ENCODE measurements around the gene POU6F1. TPM values are rescaled to one million over a fixed set of nuclear protein-coding genes. Genes with fewer than 3 reads are reported as not detected.

POU6F1 gene
- total and polyA plus RNA-seq, 2 of the 8 experiments (the other 6 are each of a cell fraction or from before 2014, with no cell fraction given) = 5.6 to 8.7 TPM

DNA sequence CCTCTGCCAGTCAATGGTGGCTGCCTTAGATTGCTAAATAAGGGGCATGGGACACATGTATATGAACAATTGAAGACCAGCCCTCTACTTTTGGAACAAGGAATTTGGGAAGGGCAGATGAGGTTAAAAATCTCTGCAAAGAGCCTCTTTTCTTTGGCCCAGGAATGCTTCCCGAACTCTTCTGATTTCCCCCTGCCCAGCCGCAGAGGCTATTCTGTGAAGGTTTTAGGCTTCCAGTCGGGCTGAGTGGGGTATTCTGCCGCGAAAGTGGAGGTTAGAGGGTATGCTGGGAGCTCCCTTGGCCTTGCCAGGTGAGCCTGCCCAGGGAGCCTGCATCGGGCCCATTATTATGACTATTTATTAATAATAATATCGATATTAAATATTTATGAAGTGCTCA, 1.2 kb downstream of the POU6F1 start:
- H3K14ac ChIP-seq (ENCODE audit: insufficient read length) = no peak overlapping the region
- H3K4me2 ChIP-seq (ENCODE audit: insufficient read depth in 1 of 2, low read depth in 2 of 2, low read length in 2 of 2) = peak overlapping the region; percentile 71 to 78
- no peak overlapping the region; the same call in 1 of the 2 replicates for H2AFZ ChIP-seq (ENCODE audit: low read length)
- no peak overlapping the region; a peak in 1 of 7 replicates for H3K9ac ChIP-seq (replicated peaks in 1 of 4; ENCODE audit: extremely low read depth in 1 of 4, low read depth in 3 of 4, low read length in 3 of 4)
- H3K36me3 ChIP-seq (ENCODE audit: control insufficient read depth in 2 of 4, insufficient read depth in 4 of 4, low read length in 3 of 4) = no peaks in the 10 kb centered on the region
- ChIA-PET CTCF (ENCODE audit: partially characterized antibody) (interaction anchor here (0.7 to 2.5 kb wide), 5 partner anchors 9 to 36 kb away, joined by 3 to 10 read pairs (median 4); no protein-coding TSS in a partner anchor), POLR2A (ENCODE audit: partially characterized antibody) (interaction anchor here (0.6 to 2.6 kb wide), 16 partner anchors 11 to 224 kb away, joined by 3 to 18 read pairs (median 3); partner anchors contain the start of genes CSRNP2, DAZAP2 and TFCP2)
- H2BK5ac ChIP-seq (ENCODE audit: low read depth, low read length) = no peak overlapping the region
- no peak for DNase-seq (ENCODE audit: low read depth in 1 of 2, low spot score in 2 of 2)
- no peak overlapping the region for H3K27ac ChIP-seq (ENCODE audit: low read depth, low read length)
- H4K91ac ChIP-seq (replicated peaks; ENCODE audit: insufficient read length, low read length) = no peak overlapping the region
- H3K18ac ChIP-seq (ENCODE audit: extremely low read depth, low read length) = no peak overlapping the region
- H3K79me2 ChIP-seq (ENCODE audit: control insufficient read depth in 1 of 2, insufficient read depth in 2 of 2, low read length in 2 of 2) = peaks cover 0 to 5% of the 10 kb centered on the region in 2 experiments; a peak in 1 of 4 replicates
- no peak for FAIRE-seq
- H3K23me2 ChIP-seq (ENCODE audit: low read depth, low read length) = peaks cover 10% of the 10 kb centered on the region; the same call in 1 of the 2 replicates
- no peak overlapping the region for H2BK120ac ChIP-seq (replicated peaks; ENCODE audit: low read depth, low read length)
- H2BK12ac ChIP-seq (ENCODE audit: low read depth, low read length) = no peak overlapping the region
- H4K5ac ChIP-seq (ENCODE audit: insufficient read length, low read depth, low read length) = no peak overlapping the region
- no peak overlapping the region for H4K8ac ChIP-seq (ENCODE audit: extremely low read depth, insufficient read depth, low read length)
- H3K4ac ChIP-seq (replicated peaks; ENCODE audit: insufficient read length, low read depth, low read length) = no peak overlapping the region
- no peaks in the 10 kb centered on the region for H3K27me3 ChIP-seq (replicated peaks in 1 of 4; ENCODE audit: control insufficient read depth in 3 of 4, extremely low read depth in 1 of 4, insufficient read depth in 3 of 4, low read length in 3 of 4)
- no peak overlapping the region for H3K56ac ChIP-seq (replicated peaks; ENCODE audit: insufficient read length, low read depth, low read length)
- H2BK20ac ChIP-seq (ENCODE audit: low read length) = no peak overlapping the region
- H3K9me3 ChIP-seq (ENCODE audit: insufficient read depth in 2 of 2, low read depth in 1 of 2, low read length in 1 of 2) = no peaks in the 10 kb centered on the region
- H2AK5ac ChIP-seq (ENCODE audit: low read depth, low read length) = no peak overlapping the region
- WGBS, 2 experiments (ENCODE audit: extremely low coverage in 1 of 2, insufficient coverage in 1 of 2, insufficient read length in 1 of 2, insufficient replicate concordance in 2 of 2, low coverage in 1 of 2, low lambda C conversion rate in 2 of 2, missing lambda C conversion rate in 1 of 2) = 44% methylated on average over 7 of the region's 7 CpGs; no CpG with 5 or more reads in 1 of the 2 experiments
- no peak overlapping the region for H3K23ac ChIP-seq (ENCODE audit: insufficient read length)
- no peaks in the 10 kb centered on the region for H4K20me1 ChIP-seq (replicated peaks in 1 of 2; ENCODE audit: control insufficient read depth in 1 of 2, insufficient read depth in 2 of 2, low read length in 2 of 2)
- peaks cover 0 to 10% (median 7%) of the 10 kb centered on the region in 4 experiments; a peak in 5 of 7 replicates for H3K4me1 ChIP-seq (replicated peaks in 1 of 4; ENCODE audit: control insufficient read depth in 3 of 4, insufficient read depth in 4 of 4, low read length in 3 of 4)
- H3K4me3 ChIP-seq (ENCODE audit: extremely low read depth in 1 of 4, insufficient read depth in 2 of 4, low read depth in 3 of 4, low read length in 4 of 4) = peak overlapping the region; percentile 44 to 85 (median 67); a peak in 7 of 8 replicates
- H2BK15ac ChIP-seq (ENCODE audit: low read length) = no peak overlapping the region
- H3K79me1 ChIP-seq (ENCODE audit: low read depth, low read length) = no peaks in the 10 kb centered on the region; the same call in 1 of the 2 replicates
- TF ChIP-seq RAD21 (IDR thresholded peaks at IDR 0.05 in 1 of 2, conservative IDR thresholded peaks at IDR 0.05 in 1 of 2; ENCODE audit: low read depth in 2 of 2, low read length in 2 of 2) (no peak), HDAC2 (IDR thresholded peaks at IDR 0.05; ENCODE audit: borderline replicate concordance in 1 of 2, low read depth in 2 of 2, low read length in 2 of 2) (no peak), KDM1A (IDR thresholded peaks at IDR 0.05; ENCODE audit: borderline replicate concordance, low read length) (no peak), CBX5 (IDR thresholded peaks at IDR 0.05; ENCODE audit: low read depth, low read length) (no peak), BCL11A (IDR thresholded peaks at IDR 0.05; ENCODE audit: low read depth in 2 of 2, low read length in 2 of 2) (no peak), CEBPB (IDR thresholded peaks at IDR 0.05; ENCODE audit: low read depth, low read length) (no peak), RBBP5 (IDR thresholded peaks at IDR 0.05; ENCODE audit: borderline replicate concordance, low read depth, low read length) (no peak), CHD1 (IDR thresholded peaks at IDR 0.05; ENCODE audit: low read depth, low read length) (no peak), CTBP2 (IDR thresholded peaks at IDR 0.05; ENCODE audit: borderline replicate concordance, insufficient read depth, insufficient read length, low read length) (no peak), SP1 (IDR thresholded peaks at IDR 0.05; ENCODE audit: low read depth, low read length) (no peak), TCF12 (IDR thresholded peaks at IDR 0.05; ENCODE audit: low read depth, low read length) (no peak), SUZ12 (IDR thresholded peaks at IDR 0.05; ENCODE audit: low read length) (no peak)
- TF ChIP-seq, protein P1, sequence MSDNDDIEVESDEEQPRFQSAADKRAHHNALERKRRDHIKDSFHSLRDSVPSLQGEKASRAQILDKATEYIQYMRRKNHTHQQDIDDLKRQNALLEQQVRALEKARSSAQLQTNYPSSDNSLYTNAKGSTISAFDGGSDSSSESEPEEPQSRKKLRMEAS (IDR thresholded peaks at IDR 0.05) = no peak

All from H1 (cell line).